CD14-positive monocyte (primary cell): ENCODE results near the gene C12orf42. TPM values are rescaled to one million over a fixed set of nuclear protein-coding genes. Genes with fewer than 3 reads are reported as not detected.

ENCODE experiments used
- DNase-seq, 3 donors: peaks; one replicate each; pipeline ENCODE4 v3.0.0-alpha.2; 2011 to 2022
- H2AFZ ChIP-seq: 2 replicates; pipeline ENCODE4 v1.6.0; 2012; ENCODE audit warnings: mild to moderate bottlenecking, low read depth, low read length, inconsistent platforms; ENCODE audit not compliant: insufficient read depth, poor library complexity, severe bottlenecking
- H3K27ac ChIP-seq, 2 donors: 1 replicate in 1 of 2; 2 replicates in 1 of 2; pipeline ENCODE4 v1.5.1; 2012 to 2013; ENCODE audit warnings: low read length in 2 of 2, control low read depth in 1 of 2, inconsistent platforms in 1 of 2, low read depth in 1 of 2, mild to moderate bottlenecking in 1 of 2
- H3K27me3 ChIP-seq, 2 donors: one replicate each; pipeline versions ENCODE4 v1.6.0 to v1.6.1; 2011 to 2013; ENCODE audit warnings: low read length in 2 of 2; ENCODE audit not compliant: control insufficient read depth in 2 of 2, insufficient read depth in 2 of 2
- H3K36me3 ChIP-seq, 2 donors: replicated peaks in 1 of 2; 1 replicate in 1 of 2; 2 replicates in 1 of 2; pipeline versions ENCODE4 v1.5.1 to v1.6.1; 2012 to 2013; ENCODE audit warnings: low read length in 2 of 2, control low read depth in 1 of 2, inconsistent platforms in 1 of 2, mild to moderate bottlenecking in 1 of 2; ENCODE audit not compliant: insufficient read depth in 2 of 2, control insufficient read depth in 1 of 2
- H3K4me1 ChIP-seq, 2 donors: 1 replicate in 1 of 2; 2 replicates in 1 of 2; pipeline versions ENCODE4 v1.5.1 to v1.6.1; 2012 to 2013; ENCODE audit warnings: low read length in 2 of 2, control low read depth in 1 of 2, inconsistent platforms in 1 of 2, mild to moderate bottlenecking in 1 of 2, moderate library complexity in 1 of 2; ENCODE audit not compliant: insufficient read depth in 2 of 2, control insufficient read depth in 1 of 2
- H3K4me2 ChIP-seq: replicated peaks from 2 replicates; pipeline ENCODE3; 2012; ENCODE audit warnings: low read length, moderate library complexity, mild to moderate bottlenecking; ENCODE audit not compliant: poor library complexity, severe bottlenecking; ENCODE audit errors: extremely low read depth
- H3K4me3 ChIP-seq, 3 experiments: fragments of 200-600 bp in 1 of 3; sonication (generic) in 1 of 3; replicated peaks in 1 of 3; 1 replicate in 2 of 3; 2 replicates in 1 of 3; pipeline ENCODE4 v1.5.1; 2011 to 2013; ENCODE audit warnings: low read length in 3 of 3, mild to moderate bottlenecking in 3 of 3, control low read depth in 2 of 3, low read depth in 2 of 3, inconsistent platforms in 1 of 3, moderate library complexity in 1 of 3
- H3K79me2 ChIP-seq: 2 replicates; pipeline ENCODE4 v1.6.0; 2012; ENCODE audit warnings: mild to moderate bottlenecking, control low read depth, inconsistent platforms, low read length, moderate library complexity; ENCODE audit not compliant: insufficient read depth
- H3K9ac ChIP-seq: 2 replicates; pipeline ENCODE4 v1.6.0; 2017; ENCODE audit warnings: low read length, mild to moderate bottlenecking; ENCODE audit not compliant: insufficient read depth, poor library complexity, severe bottlenecking
- H3K9me3 ChIP-seq, 2 donors: replicated peaks in 1 of 2; 1 replicate in 1 of 2; 2 replicates in 1 of 2; pipeline versions ENCODE4 v1.5.1 to v1.6.1; 2012 to 2013; ENCODE audit warnings: low read length in 2 of 2, control low read depth in 1 of 2; ENCODE audit not compliant: control insufficient read depth in 1 of 2, insufficient read depth in 1 of 2
- H4K20me1 ChIP-seq: 2 replicates; pipeline ENCODE4 v1.6.0; 2012; ENCODE audit warnings: mild to moderate bottlenecking, low read length, control low read depth, moderate library complexity; ENCODE audit not compliant: insufficient read depth
- H3K27ac Mint-ChIP-seq, 7 donors: one replicate each; pipeline ENCODE4 v1.8.0; 2020; ENCODE audit warnings: mild to moderate bottlenecking in 7 of 7, mixed read lengths in 7 of 7, moderate library complexity in 6 of 7, inconsistent platforms in 2 of 7
- H3K27me3 Mint-ChIP-seq, 3 donors: one replicate each; pipeline ENCODE4 v1.8.0; 2021 to 2022; ENCODE audit warnings: low read depth in 3 of 3, mild to moderate bottlenecking in 3 of 3, mixed read lengths in 3 of 3, moderate library complexity in 3 of 3, inconsistent platforms in 1 of 3
- H3K36me3 Mint-ChIP-seq, 2 donors: one replicate each; pipeline ENCODE4 v1.8.0; 2020; ENCODE audit warnings: mixed read lengths in 2 of 2, inconsistent platforms in 1 of 2, mild to moderate bottlenecking in 1 of 2
- H3K4me1 Mint-ChIP-seq: one replicate; pipeline ENCODE4 v1.8.0; 2020; ENCODE audit warnings: mild to moderate bottlenecking, mixed read lengths
- H3K4me3 Mint-ChIP-seq, 2 donors: one replicate each; pipeline ENCODE4 v1.8.0; 2020; ENCODE audit warnings: mild to moderate bottlenecking in 2 of 2, mixed read lengths in 2 of 2, moderate library complexity in 1 of 2
- H3K9me3 Mint-ChIP-seq, 7 donors: one replicate each; pipeline ENCODE4 v1.8.0; 2020 to 2022; ENCODE audit warnings: mixed read lengths in 7 of 7, mild to moderate bottlenecking in 6 of 7, moderate library complexity in 6 of 7, inconsistent platforms in 2 of 7
- WGBS: methylation state at CpG from one replicate; pipeline ENCODE4 v1.1.5; 2013; ENCODE audit warnings: missing lambda C conversion rate; ENCODE audit not compliant: insufficient coverage; 5-methylcytosine and 5-hydroxymethylcytosine counted together
- intact Hi-C, 2 donors: fragments of 100-400 bp; cut with micrococcal nuclease; formaldehyde crosslinking; loops; one replicate each; pipeline versions ENCODE4 v1.15.0 to v1.15.1; 2023
- polyA plus RNA-seq, 3 donors: library from polyadenylated mRNA; depleted of rRNA in 1 of 3; unstranded in 2 of 3; stranded (reverse) in 1 of 3; fragments of 300-500 nt in 2 of 3; fragments of >200 nt in 1 of 3; fragmentation: Illumina TruSeq in 2 of 3; gene quantifications; 1 replicate in 2 of 3; 2 replicates in 1 of 3; pipeline ENCODE4 v1.2.3, GENCODE V29; 2012 to 2021
- TF ChIP-seq, protein P1 (sequence below): fragments of 200-600 bp; IDR thresholded peaks from one replicate; pipeline ENCODE4 v1.8.0; 2022; ENCODE audit warnings: antibody characterized with exemption, mild to moderate bottlenecking

Gene C12orf42
- polyA plus RNA-seq, 3 donors: not detected

DNA sequence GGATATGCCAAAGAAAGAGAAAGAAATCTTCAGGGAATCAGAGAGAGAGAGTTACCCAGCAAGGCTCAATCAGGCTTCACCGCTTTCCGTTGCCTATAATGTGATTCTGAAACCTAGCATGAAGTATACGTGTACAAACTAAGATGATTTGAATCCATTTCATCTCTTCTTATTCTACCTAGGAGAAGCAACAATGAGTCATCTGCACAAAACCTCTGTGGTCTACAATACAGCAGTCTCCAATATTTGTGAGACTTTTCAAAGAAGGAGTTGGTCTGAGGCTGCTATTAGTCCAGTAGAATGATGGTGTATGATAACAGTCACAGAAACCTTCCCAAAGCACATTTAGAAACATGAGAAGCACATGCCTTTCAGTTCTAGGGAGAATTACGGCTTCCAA is 141.9 kb downstream of the C12orf42 start:
- H3K4me2 ChIP-seq: no peak overlapping the region
- no peaks in the 10 kb centered on the region for H3K36me3 ChIP-seq
- H3K9ac ChIP-seq: no peak overlapping the region
- Mint-ChIP-seq H3K27ac (no peak overlapping the region), H3K4me1 (no peaks in the 10 kb centered on the region), H3K9me3 (peaks cover 0 to 4% (median 0%) of the 10 kb centered on the region in 7 donors), H3K4me3 (no peak overlapping the region), H3K36me3 (no peaks in the 10 kb centered on the region), H3K27me3 (peaks cover 0 to 3% (median 2%) of the 10 kb centered on the region in 3 donors)
- H3K27ac ChIP-seq: no peak overlapping the region
- H2AFZ ChIP-seq: no peak overlapping the region
- no peaks in the 10 kb centered on the region for H3K27me3 ChIP-seq
- no peaks in the 10 kb centered on the region for H4K20me1 ChIP-seq
- H3K4me3 ChIP-seq: no peak overlapping the region
- intact Hi-C loops: no loop called here
- DNase-seq: no peak
- TF ChIP-seq, protein P1, sequence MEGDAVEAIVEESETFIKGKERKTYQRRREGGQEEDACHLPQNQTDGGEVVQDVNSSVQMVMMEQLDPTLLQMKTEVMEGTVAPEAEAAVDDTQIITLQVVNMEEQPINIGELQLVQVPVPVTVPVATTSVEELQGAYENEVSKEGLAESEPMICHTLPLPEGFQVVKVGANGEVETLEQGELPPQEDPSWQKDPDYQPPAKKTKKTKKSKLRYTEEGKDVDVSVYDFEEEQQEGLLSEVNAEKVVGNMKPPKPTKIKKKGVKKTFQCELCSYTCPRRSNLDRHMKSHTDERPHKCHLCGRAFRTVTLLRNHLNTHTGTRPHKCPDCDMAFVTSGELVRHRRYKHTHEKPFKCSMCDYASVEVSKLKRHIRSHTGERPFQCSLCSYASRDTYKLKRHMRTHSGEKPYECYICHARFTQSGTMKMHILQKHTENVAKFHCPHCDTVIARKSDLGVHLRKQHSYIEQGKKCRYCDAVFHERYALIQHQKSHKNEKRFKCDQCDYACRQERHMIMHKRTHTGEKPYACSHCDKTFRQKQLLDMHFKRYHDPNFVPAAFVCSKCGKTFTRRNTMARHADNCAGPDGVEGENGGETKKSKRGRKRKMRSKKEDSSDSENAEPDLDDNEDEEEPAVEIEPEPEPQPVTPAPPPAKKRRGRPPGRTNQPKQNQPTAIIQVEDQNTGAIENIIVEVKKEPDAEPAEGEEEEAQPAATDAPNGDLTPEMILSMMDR: no peak
- 90% methylated on average over 2 of the region's 4 CpGs for WGBS
- H3K9me3 ChIP-seq: no peaks in the 10 kb centered on the region
- H3K4me1 ChIP-seq: no peaks in the 10 kb centered on the region
- no peaks in the 10 kb centered on the region for H3K79me2 ChIP-seq

DNA sequence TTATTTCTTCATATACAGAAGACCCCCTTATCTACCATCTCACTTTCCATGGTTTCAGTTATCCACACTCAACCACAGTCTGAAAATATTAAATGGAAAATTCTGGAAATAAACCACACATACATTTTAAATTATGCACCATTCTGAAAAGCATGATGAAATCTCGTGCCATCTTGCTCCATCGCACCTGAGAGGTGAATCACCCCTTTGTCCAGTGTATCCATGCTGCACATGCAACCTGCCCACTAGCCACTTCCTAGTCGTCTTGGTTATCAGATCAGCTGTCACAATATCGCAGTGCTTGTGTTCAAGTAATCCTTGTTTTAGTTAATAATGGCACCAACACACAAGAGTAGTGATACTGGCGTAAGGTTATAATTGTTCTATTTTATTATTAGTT is 145.7 kb downstream of the C12orf42 start:
- Mint-ChIP-seq H3K27ac (no peak overlapping the region), H3K9me3 (no peaks in the 10 kb centered on the region), H3K4me1 (no peaks in the 10 kb centered on the region), H3K4me3 (no peak overlapping the region), H3K27me3 (peaks cover 0 to 2% (median 1%) of the 10 kb centered on the region in 3 donors), H3K36me3 (no peaks in the 10 kb centered on the region)
- no peak overlapping the region for H3K4me2 ChIP-seq
- H2AFZ ChIP-seq: no peak overlapping the region
- TF ChIP-seq, protein P1: no peak
- intact Hi-C loops: no loop called here
- H4K20me1 ChIP-seq: no peaks in the 10 kb centered on the region
- whole genome bisulfite sequencing: 100% methylated on average over 2 of the region's 5 CpGs
- no peak overlapping the region for H3K27ac ChIP-seq
- no peaks in the 10 kb centered on the region for H3K4me1 ChIP-seq
- H3K36me3 ChIP-seq: no peaks in the 10 kb centered on the region
- no peak for DNase-seq
- no peaks in the 10 kb centered on the region for H3K9me3 ChIP-seq
- no peaks in the 10 kb centered on the region for H3K79me2 ChIP-seq
- no peak overlapping the region for H3K4me3 ChIP-seq
- H3K9ac ChIP-seq: no peak overlapping the region
- no peaks in the 10 kb centered on the region for H3K27me3 ChIP-seq
